Measurements from ENCODE around the gene ZNF232.
A peak's percentile ranks its signal among the peaks of the same experiment; 100 is the strongest.
"Not testable (repeated sequence)": the region's sequence is repeated elsewhere in the genome, so short reads cannot be mapped to it uniquely, and the experiment has no call there.

Gene ZNF232

GRCh38 chr17:5129770-5130169, 18.1 kb upstream of the ZNF232 start:
- not testable (repeated sequence) for DNase-seq

- no peak for DNase-seq
Observed at GRCh38 chr17:5128905-5129535, 17.3 kb upstream of the ZNF232 start.

GRCh38 chr17:5128387-5128786, 16.7 kb upstream of the ZNF232 start:
- not testable (repeated sequence) for DNase-seq

GRCh38 chr17:5127910-5128309, 16.2 kb upstream of the ZNF232 start:
- DNase-seq, result no peak

GRCh38 chr17:5126719-5127488, 15.2 kb upstream of the ZNF232 start:
- DNase-seq, result no peak

GRCh38 chr17:5124896-5125295, 13.2 kb upstream of the ZNF232 start:
- not testable (repeated sequence) for DNase-seq

GRCh38 chr17:5124125-5124760, 12.6 kb upstream of the ZNF232 start:
- not testable (repeated sequence) for DNase-seq

- no peak for DNase-seq
Observed at GRCh38 chr17:5123343-5124124, 11.9 kb upstream of the ZNF232 start.

- no peak for DNase-seq
Observed at GRCh38 chr17:5122586-5123342, 11.1 kb upstream of the ZNF232 start.

GRCh38 chr17:5122056-5122455, 10.4 kb upstream of the ZNF232 start:
- DNase-seq, result not testable (repeated sequence)

- DNase-seq, result no peak
Observed at GRCh38 chr17:5121186-5121841, 9.6 kb upstream of the ZNF232 start.

GRCh38 chr17:5120436-5121185, 8.9 kb upstream of the ZNF232 start:
- not testable (repeated sequence) for DNase-seq

- DNase-seq, result no peak
Observed at GRCh38 chr17:5120036-5120435, 8.4 kb upstream of the ZNF232 start.

- DNase-seq, result no peak
Observed at GRCh38 chr17:5118219-5118618, 6.5 kb upstream of the ZNF232 start.

- DNase-seq, result no peak
Observed at GRCh38 chr17:5115673-5116651, 4.3 kb upstream of the ZNF232 start, which contains the start of gene USP6. Gene USP6 (plus strand): TSS chr17:5116032. CDS start chr17:5130368, 14,336 bp downstream.

GRCh38 chr17:5110816-5111215, 862 bp downstream of the ZNF232 start:
- DNase-seq, result no peak

- no peak for DNase-seq
Observed at GRCh38 chr17:5100832-5101231, 10.8 kb downstream of the ZNF232 start.

GRCh38 chr17:5099271-5099670, 12.4 kb downstream of the ZNF232 start:
- DNase-seq, result no peak

- peak; percentile 57 for DNase-seq
Observed at GRCh38 chr17:5097101-5097834, 14.4 kb downstream of the ZNF232 start.
